NCI-H510A (cell line): ENCODE measurements around the gene DISP2.

Source experiments
- DNase-seq: peaks from one replicate; lab custom pipeline; 2025; lab: John Stamatoyannopoulos, UW

Gene DISP2

DNA sequence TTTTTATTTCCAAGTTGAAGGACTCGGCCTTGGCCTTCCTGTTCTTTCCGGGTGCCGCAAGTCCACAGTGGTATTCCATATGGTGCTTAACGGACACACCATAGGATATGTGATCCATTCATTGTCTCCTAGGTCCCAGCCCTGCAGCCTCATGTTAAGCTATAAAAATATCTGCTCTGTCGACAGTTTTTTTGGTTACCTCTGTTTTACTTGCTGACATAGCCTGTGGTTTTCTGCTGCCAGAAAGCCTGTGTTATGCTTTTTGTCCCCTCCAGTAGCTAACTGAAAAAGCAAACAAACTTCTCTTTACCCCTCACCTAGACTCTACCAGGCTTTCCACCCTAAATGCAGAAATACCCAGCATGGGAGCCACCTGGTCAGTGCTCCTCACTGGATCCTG is 29.3 kb upstream of the DISP2 start:
- no peak for DNase-seq

DNA sequence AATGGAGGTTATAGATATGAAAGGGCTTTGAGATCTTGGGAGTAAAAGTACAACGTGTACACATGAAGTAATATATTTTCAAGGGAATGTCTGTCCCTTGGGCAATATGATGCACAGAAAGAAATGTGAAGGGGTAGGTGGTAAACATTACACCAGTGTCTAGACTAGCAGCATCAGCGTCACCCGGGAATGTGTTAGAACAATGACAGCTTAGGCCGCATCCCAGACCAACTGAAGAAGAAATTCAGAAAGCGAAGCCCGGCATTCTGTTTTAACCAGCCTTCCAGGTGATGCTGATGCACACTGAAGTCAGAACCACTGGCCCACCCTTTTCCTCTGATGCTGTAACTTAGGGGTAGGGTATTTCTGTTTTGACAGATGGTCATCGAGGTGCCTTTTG is 28.2 kb upstream of the DISP2 start:
- DNase-seq, result no peak

DNA sequence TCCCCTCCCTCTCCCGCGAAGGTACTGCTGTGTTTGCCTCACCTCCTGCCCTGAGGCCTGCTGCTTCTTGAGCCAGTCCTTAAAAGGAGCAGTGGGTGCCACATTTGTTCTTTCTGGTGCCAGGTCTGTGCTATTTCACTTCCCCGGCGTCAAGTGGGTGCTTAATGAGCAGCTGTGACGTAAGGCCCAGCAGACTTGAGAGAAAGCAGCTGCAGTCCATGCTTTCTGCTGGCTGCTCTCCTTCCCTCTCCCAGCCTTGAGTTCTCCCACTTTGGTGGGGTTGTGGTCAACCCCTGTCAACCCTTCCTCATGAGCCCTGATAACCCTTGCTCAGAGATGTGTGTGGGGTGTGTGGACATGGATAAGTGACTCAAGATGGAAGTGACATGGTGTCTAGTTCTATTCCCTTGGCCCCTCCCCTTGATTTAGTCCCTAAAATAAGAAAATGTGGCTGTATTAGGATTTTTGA is 27.6 kb upstream of the DISP2 start:
- DNase-seq, result peak; percentile 71

DNA sequence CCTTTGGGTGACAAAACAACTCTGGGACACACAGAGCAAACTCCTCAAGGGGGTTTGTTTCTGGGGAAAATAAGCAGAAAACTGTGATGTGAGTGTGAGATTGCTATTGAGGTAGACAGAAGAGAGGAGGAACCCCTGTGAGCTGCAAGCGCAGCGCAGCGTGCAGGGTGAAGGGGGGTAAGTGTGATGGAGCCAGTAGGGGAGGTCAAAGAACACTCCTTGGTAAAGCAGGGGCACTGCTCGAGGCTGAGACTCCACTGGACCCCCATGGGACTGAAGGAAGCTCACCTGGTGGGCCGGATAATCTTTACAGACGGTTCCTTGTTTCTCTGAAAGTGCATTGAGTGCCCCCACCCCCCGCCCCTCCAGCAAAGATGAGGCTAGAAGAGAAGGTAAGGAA is 27.0 kb upstream of the DISP2 start:
- DNase-seq, result no peak

DNA sequence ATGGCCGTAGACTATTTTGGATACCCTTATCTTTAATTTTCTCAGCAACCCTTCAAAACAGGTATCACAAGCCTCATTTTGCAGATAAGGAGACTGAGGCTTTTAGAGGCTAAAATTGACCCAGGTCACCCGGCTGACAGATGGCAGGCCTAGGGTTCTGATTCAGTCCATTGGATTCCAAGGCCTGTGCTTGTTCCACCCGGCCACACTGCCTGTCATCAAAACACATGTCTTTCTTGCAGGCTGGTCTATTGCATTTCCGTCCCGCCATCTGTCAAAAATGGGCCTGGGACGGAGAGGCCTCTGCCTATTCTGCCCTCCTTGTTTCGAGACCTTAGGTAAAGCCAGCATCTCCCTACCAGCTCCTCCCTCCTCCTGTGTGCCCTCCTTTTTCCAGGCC is 26.4 kb upstream of the DISP2 start:
- no peak for DNase-seq

DNA sequence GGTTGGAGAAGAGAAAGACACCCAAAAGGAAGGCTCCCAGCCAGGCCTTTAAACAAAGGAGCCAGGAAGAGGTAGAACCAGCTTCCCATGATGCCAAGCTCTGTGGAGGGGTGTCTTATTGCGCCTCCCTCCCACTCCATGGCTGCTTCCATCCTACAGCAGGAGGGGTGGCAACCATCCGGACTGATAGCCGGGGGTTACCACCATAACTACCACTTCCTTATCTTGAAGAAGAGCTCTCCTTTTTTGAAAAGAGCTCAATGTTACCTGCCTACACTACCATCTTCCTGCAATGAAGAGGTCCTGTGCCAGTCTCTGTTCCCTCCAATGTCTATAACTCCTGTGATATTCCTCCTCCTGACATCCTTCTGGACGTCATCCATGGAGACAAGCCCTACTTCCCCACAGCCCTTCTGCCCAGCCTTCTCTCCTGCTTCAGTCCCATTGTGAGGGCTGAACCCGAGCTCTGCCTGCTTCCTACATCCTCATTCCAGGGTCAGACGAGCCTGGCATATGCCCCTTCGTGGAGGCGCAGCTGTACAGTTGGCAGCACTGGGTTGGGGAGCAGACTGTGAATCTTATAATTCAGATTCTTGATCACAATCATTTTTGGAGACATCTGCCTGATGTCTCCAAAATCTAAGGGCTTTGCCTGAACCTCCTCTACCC is 25.8 kb upstream of the DISP2 start:
- DNase-seq, result no peak

DNA sequence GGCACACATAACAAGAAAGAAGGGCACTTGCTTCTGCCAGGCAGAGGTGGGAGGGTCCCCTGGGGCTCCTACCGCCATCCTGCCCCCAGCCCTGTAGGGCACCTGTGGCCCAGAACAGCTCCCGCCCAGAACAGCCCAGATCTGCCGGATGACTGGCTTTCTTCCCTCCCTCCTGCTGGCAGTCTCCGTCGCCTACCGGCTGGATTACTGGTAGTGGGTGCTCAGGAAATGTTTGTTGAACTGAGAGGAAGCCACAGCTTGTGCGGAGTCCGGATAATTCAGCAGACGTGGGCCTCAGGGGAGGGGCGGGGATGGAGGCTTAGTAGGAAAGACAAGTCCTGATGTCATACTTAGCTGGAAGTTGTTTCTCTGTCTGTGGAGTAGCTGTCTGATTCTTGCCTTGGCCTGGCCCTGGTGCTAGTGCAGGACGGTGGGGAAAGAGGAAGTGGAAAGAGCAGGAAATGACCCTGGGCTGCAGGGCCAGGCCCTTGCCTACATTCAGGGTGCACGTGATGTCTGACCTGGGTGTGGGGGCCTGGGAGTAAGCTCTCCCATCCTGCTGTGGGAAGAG is 24.0 kb upstream of the DISP2 start:
- no peak for DNase-seq

DNA sequence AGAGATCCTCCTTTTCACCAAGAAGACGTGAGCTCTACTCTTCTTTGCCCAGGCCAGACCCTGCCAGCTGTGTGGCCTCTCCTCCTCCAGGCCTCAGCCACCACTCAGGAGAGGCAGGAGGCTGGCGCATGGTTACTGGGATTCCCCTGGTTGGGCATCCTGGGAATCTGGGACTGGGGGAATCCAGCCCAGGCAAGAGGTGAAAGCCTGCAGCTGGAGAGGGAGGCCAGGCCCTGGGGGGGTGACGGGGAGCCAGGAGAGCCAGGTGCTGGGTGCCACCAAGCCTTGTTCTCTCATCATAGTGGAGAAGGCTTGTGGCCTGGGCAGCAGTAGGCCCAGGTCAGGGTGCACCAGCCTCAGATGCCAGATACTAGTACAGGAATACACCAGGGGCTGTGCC is 23.5 kb upstream of the DISP2 start:
- no peak for DNase-seq

DNA sequence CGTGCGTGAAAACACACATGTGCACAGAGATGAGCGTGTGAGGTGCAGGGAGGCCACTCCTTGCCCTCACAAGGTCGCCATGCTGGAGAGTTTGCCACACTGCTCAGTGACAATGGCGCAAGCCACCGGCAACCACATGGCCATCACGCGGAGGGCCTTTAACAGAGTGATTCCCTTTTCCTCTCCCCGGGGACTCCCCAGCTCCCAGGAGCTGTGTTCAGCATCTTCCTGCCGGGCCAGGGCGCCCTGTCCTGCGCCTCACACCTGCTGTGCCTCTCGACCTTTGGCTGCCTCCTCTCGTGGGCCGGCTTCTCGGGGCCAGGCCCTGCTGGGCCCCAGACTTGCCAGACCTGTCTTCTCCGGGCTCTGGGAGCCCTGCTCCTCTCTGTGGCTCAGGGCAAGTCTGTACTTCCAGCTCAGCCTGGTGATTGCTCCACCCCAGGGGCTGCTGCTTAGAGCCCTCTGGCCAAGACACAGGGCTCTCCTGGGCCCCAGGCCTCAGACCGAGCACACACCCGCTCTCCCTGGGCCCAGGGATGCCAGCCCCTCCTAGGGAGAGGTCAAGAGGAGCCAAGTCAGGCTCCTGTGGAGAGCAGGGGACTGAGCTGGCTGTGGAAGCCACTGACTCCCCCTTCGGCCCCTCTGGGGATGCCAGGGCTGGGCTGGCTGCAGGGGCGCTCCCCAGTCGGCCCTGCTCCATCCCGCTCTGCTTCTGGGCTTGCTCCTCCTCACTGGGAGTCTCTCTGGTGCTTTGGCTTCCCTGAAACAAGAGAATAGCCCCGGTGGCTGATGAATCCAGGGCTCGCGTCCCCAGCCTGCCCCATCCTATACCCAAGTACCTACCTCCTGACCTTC is 22.9 kb upstream of the DISP2 start:
- no peak for DNase-seq

DNA sequence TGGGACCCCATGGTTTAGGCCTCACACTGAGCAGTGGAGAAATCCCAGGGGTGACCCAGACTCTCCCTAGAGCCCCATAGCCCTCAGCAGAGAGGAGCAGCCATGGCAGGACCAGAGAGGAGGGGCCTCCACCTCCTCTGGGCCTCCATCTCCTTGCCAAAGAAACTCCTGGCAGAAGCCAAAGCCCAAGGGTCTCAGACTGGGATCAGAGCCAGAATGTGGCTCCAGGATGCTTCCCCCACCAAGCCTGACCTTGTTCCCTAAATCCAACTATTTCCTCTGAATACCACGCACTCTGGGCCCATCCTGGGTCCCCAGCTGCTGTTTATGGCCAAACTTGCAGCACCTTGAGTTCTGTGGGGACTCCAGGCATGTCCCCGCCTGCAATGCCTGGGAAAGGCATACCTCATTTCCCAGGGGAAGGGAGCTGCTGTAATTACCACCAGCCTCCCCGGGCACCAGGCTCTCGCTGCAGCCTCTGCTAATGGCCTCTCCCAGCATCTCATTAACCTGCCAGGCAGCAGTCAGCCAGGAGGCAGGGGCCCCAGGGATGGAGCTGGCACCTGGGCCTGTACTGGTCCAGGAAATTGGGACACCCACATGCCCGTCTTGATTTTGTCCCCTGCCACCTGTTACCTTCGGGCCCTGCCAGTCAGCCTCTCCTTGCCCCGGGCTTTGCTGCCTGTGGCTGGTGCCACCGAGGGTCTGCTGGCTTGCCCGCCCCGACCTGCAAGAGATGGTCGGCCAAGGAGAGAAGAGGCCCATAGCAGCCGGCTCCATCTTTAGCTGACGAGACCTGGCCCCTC is 21.9 kb upstream of the DISP2 start:
- DNase-seq, result no peak

DNA sequence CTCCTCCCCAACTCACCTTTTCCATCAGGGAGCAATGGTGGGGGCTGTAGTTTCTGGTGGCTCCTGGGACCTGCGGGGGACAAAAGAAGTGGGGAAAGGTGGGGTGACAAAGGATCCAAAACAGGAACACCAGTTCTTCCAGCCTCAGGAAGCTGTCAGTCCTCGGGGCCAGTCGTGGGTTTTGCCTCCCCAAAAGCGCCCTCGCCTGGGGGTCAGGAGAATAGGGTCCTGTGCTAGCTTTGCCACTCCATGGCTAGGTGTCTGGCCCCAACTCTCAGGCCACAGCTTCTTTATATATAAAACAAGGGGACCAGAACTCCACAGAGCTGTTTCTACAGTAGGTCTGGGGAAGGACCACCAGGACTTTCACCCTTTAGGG is 21.3 kb upstream of the DISP2 start:
- DNase-seq, result no peak

DNA sequence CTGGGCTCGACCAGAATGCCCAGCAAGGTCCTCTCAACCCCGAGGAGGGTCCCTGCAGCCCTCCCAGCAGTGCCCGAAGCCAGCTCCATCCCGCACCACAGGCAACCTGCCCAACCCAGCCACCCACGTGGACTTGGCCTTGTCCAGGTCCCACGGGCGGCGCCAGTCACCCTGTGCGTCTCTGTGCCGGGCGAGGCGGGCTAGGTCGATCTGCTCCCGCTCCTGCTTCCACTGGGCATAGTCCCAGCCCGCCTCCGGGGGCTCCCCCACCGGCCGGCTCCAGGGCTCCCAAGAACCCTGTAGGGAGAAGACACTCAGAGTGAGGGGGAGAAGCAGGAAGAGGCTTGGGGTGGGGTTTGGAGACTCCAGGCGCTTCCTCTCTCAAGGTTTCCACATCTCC is 20.4 kb upstream of the DISP2 start:
- DNase-seq, result no peak

DNA sequence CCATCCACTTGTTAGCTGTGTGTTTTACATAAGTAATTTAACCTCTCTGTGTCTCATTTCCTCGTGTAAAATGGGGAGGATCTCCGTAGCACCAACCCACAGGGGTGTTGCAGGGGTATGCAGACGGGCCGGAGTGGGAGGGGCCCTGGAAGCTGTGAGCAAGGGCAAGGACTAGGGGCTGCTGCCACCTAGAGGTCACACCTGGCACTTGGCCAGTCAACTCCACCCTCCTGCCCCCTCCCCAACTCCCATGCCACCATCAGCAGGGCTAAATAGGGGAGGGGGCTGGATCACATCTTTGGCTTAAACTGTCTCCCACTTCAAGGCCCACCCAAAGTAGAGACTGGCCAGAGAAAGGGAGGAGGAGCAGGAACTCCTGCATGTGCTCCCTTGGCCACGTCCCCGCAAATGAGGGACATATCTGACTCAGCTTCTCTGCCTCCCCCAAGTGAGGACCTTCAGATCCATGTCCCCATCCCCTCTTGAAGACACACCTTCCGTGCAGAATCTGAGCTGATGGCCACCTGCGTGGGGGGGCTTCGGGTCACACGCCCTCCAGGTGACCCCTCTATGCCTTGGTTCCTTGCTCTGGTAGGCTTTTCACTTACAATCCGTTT is 19.9 kb upstream of the DISP2 start:
- peak; percentile 56 for DNase-seq

DNA sequence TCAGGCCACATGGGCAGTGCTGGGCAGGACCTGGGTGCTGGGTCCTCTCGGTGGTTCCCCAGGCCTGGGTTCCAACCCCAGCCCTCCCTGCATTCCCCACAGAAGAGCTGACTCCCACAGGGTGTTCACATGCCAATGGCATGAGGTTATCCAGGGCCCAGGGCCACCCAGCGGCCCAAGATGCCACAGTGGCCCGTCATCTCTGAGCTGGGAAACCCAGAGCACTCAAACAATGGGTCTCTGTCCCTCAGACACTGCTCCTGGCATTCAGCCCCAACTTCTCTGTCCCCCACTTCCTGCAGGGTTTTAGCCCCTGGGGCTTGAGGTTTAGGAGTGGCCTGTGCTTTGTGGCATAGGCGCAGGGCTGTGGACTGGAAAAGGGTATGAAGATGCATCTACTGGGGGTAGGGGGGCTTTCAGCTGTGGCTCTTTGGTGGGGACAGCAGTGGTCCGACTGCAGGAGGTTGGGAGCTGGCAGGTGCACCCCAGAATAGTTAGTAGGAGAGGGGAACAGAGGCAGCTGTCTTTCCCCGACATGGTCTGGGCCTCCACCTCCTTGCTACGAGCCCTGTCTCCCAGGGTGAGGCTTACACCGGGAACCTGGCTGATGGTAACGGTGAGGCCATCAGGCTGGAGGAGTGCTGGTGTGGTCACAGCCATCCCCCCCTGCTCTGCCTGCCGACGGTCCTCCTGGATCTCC is 18.9 kb upstream of the DISP2 start:
- DNase-seq, result no peak

DNA sequence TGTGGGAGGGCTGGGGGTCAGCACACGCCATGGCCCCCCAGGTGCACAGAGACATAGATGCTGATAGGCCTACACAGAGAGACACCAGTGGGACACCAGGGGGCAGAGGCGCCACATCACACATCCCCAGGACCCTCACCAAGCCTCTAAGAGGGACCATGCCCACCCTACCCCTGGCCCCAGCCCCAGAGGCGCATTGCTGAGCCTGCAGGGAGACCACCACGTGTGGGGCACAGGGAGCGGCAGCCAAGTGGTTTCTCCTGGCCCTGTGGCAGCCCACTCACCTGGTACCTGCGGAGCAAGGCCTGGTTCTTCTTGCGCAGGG is 18.4 kb upstream of the DISP2 start:
- no peak for DNase-seq

DNA sequence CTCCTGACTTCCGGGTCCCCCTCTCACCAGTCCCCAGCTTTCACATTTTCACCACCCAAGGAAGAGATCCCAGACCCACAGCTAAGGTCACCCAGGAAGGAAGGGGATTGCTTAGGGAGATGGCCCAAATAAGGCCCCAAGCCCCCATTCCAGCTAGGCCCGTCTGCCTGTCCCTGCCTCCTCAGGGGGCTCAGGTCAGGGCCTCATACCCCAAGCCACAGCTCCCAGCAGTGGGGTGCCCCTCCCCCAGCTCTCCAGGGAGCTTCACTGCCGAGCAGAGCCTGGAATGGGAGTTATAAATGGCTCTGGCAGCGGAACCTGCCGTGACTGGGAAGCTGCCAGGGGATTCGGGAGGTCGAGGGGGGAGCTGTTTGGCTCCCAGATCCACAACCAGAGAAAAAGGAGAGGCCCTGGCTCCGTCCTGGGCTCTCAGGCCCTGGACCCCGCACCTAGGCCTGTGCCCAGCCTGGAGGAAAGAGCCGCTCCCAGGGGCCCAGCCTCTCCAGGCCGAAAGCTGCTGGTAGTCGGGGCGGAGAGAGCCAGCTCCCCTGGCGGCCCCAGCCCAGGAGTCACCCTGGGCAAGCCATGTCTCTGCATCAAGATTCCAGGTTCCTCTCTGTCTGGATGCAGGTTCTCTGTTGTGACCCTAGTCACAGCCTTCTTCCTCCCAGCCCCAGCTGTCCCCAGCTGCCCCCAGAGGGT is 17.8 kb upstream of the DISP2 start:
- no peak for DNase-seq

DNA sequence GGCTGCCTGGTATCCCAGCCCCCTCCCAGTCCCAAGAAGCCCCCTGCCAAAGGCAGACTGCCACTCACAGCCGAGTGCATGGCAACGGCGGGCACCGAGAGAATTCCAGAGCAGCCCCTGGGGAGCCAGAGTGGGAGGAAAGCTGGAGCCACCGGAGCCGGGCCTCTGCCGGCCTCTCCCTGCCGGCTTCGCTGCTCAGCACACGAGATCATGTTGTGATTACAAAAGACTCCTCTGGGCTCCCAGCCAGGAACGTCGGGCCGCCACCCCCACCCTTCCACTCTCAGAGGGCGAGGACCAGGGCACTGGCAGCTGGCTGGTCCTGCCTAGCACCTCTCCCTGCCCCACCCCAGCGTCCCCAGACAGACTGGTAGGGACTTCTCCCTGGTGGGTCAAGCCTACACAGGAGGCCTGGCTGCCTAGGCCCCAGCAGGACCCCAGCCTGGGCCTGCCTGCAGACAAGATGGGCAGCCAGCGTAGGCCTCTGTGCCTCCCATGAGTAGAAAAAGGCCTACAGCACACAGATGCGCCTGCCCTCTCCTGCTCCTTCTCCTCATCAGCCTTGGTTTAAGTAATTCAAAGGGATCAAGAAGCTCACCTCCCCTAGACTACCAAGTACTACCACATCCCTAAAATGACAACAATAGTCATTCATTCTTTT is 17.1 kb upstream of the DISP2 start, which contains the start of gene CCDC9B:
TSS of gene CCDC9B (minus strand) at position 200 of the 661 bp plus-strand sequence. CDS start at position 80, 120 bp downstream.
- DNase-seq, result peak; percentile 78

DNA sequence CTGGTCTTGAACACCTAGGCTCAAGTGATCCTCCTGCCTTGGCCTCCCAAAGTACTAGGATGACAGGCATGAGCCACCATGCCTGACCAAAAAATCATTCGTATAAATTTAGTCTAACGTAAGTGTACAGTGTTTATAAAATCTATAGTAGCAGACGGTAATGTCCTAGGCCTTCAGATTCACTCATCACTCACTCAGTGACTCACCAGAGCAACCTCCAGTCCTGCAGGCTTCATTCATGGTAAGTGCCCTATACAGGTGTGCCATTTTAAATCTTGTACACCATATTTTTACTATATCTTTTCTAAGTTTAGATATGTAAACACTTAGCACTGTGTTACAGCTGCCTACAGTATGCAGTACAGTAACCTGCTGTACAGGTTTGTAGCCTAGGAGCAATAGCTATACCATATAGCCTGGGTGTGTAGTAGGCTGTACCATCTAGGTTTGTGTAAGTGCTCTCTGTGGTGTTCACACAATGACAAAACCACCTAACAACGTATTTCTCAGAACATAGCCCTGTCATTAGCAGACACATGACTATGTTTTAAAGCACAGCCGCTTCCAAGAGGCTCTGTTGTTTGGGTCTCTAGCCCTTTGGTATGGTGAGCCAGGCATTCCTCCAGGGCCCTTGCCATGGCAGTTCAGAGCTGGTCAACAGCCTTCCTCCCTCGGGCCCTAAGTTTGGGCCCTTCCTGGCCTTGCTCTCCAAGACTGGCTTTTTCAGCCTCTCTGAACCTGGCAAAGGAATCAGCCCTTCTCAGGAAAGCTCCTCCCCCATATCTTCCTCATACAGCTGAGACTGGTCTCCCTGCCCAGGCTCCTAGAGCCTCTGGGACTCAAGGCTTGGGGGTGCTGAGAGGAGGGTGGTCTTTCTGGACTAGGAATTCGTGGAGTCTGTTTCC is 15.4 kb upstream of the DISP2 start:
- DNase-seq, result no peak

DNA sequence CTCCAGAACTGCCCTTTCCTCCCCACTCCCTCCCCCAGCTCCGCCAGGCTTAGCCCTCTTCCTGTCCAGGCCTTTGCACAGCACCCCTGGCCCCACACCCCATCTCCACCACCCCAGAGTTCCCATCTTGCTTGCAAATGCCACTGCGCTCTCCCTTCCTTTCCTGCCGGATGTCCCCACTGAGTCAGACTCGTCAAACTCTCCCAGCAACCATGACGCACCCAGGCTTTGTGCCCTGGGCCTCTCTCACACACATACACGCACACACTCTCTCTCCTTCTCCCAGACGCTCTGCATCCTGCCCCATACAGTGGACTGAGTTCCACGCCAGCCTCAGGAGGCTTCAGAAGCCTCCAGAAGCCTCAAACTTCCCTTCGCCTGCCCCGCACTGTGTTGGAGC is 14.5 kb upstream of the DISP2 start:
- no peak for DNase-seq
